HCT116 (cell line): Measurements from ENCODE around the gene PKD2.

Experiments used
- CBX3 ChIP-seq: IDR thresholded peaks from 2 replicates; pipeline ENCODE4 v1.6.1; 2012; ENCODE audit warnings: low read depth
- CEBPB ChIP-seq: IDR thresholded peaks from 2 replicates; pipeline ENCODE4 v1.6.1; 2012; ENCODE audit warnings: low read depth
- EZH2 ChIP-seq: fragments of 200-600 bp; sonication (generic); IDR thresholded peaks from 2 replicates; pipeline ENCODE4 v1.6.1; 2017; ENCODE audit warnings: antibody characterized with exemption, mixed run types
- FOSL1 ChIP-seq: IDR thresholded peaks from 2 replicates; pipeline ENCODE4 v1.6.1; 2012; ENCODE audit warnings: low read depth
- JUND ChIP-seq: IDR thresholded peaks from 2 replicates; pipeline ENCODE4 v1.6.1; 2012
- POLR2A ChIP-seq: IDR thresholded peaks from 2 replicates; pipeline ENCODE4 v1.7.0; 2011; ENCODE audit warnings: borderline replicate concordance; ENCODE audit not compliant: insufficient read depth, insufficient read length; ENCODE audit errors: extremely low read depth
- POLR2AphosphoS5 ChIP-seq: IDR thresholded peaks from 2 replicates; pipeline ENCODE4 v1.6.1; 2011; ENCODE audit warnings: mild to moderate bottlenecking, low read depth, low read length, moderate library complexity
- RAD21 ChIP-seq: IDR thresholded peaks from 2 replicates; pipeline ENCODE4 v1.6.1; 2012; ENCODE audit warnings: low read depth, mild to moderate bottlenecking
- SRF ChIP-seq: IDR thresholded peaks from 2 replicates; pipeline ENCODE4 v1.6.1; 2012; ENCODE audit warnings: low read depth
- TCF7L2 ChIP-seq: IDR thresholded peaks from 2 replicates; pipeline ENCODE4 v1.7.0; 2011; ENCODE audit warnings: borderline replicate concordance, inconsistent platforms; ENCODE audit not compliant: insufficient read depth, insufficient read length; ENCODE audit errors: extremely low read depth
- YY1 ChIP-seq: IDR thresholded peaks from 2 replicates; pipeline ENCODE4 v1.6.1; 2011; ENCODE audit warnings: low read length, low read depth, moderate library complexity, mild to moderate bottlenecking; ENCODE audit not compliant: insufficient replicate concordance; ENCODE audit errors: extremely low read depth
- ZFX ChIP-seq: fragments of 450-650 bp; IDR thresholded peaks from 2 replicates; pipeline ENCODE4 v1.6.1; 2017
- TF ChIP-seq, protein P1 (sequence below), 3 experiments: fragments of 200-600 bp in 1 of 3; sonication (generic) in 1 of 3; IDR thresholded peaks in 2 of 3; conservative IDR thresholded peaks in 1 of 3; 2 replicates each; pipeline ENCODE4 v1.5.1; 2012 to 2017; ENCODE audit warnings: low read depth in 2 of 3, low read length in 2 of 3, antibody characterized with exemption in 1 of 3, borderline replicate concordance in 1 of 3, control low read depth in 1 of 3, mild to moderate bottlenecking in 1 of 3, mixed read lengths in 1 of 3, mixed run types in 1 of 3, moderate library complexity in 1 of 3; ENCODE audit not compliant: insufficient read depth in 1 of 3
- TF ChIP-seq, protein P2 (sequence below): IDR thresholded peaks from 2 replicates; pipeline ENCODE4 v1.6.1; 2012; ENCODE audit warnings: low read depth

DNA sequence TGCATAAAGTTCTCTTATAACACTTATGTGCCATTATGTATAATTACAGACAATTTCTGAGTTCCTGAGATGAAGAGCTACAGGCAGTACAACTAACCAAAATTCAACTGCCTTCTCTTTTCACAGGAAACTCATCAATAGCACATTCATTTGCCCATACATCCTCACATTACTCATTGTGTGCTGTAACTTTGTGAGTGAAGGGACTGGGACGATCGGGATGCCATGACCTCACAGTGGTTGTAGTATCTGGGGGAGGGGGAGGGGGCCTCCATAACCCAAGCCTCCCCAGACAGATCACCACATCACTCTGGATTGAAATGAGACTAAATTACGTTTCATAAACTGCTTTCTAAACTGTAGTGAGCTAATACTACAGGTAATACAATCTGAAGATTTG lies 90.3 kb downstream of the PKD2 start:
- TF ChIP-seq, protein P1, sequence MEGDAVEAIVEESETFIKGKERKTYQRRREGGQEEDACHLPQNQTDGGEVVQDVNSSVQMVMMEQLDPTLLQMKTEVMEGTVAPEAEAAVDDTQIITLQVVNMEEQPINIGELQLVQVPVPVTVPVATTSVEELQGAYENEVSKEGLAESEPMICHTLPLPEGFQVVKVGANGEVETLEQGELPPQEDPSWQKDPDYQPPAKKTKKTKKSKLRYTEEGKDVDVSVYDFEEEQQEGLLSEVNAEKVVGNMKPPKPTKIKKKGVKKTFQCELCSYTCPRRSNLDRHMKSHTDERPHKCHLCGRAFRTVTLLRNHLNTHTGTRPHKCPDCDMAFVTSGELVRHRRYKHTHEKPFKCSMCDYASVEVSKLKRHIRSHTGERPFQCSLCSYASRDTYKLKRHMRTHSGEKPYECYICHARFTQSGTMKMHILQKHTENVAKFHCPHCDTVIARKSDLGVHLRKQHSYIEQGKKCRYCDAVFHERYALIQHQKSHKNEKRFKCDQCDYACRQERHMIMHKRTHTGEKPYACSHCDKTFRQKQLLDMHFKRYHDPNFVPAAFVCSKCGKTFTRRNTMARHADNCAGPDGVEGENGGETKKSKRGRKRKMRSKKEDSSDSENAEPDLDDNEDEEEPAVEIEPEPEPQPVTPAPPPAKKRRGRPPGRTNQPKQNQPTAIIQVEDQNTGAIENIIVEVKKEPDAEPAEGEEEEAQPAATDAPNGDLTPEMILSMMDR (IDR thresholded peaks at IDR 0.05 in 2 of 3, conservative IDR thresholded peaks at IDR 0.05 in 1 of 3; ENCODE audit: borderline replicate concordance in 1 of 3, insufficient read depth in 1 of 3, low read depth in 2 of 3, low read length in 2 of 3): no peak
- TF ChIP-seq POLR2A (no peak), ZFX (no peak), CEBPB (no peak), EZH2 (no peak), SRF (no peak), YY1 (no peak), TCF7L2 (no peak), CBX3 (no peak), RAD21 (no peak), JUND (no peak), POLR2AphosphoS5 (no peak), FOSL1 (no peak)
- TF ChIP-seq, protein P2, sequence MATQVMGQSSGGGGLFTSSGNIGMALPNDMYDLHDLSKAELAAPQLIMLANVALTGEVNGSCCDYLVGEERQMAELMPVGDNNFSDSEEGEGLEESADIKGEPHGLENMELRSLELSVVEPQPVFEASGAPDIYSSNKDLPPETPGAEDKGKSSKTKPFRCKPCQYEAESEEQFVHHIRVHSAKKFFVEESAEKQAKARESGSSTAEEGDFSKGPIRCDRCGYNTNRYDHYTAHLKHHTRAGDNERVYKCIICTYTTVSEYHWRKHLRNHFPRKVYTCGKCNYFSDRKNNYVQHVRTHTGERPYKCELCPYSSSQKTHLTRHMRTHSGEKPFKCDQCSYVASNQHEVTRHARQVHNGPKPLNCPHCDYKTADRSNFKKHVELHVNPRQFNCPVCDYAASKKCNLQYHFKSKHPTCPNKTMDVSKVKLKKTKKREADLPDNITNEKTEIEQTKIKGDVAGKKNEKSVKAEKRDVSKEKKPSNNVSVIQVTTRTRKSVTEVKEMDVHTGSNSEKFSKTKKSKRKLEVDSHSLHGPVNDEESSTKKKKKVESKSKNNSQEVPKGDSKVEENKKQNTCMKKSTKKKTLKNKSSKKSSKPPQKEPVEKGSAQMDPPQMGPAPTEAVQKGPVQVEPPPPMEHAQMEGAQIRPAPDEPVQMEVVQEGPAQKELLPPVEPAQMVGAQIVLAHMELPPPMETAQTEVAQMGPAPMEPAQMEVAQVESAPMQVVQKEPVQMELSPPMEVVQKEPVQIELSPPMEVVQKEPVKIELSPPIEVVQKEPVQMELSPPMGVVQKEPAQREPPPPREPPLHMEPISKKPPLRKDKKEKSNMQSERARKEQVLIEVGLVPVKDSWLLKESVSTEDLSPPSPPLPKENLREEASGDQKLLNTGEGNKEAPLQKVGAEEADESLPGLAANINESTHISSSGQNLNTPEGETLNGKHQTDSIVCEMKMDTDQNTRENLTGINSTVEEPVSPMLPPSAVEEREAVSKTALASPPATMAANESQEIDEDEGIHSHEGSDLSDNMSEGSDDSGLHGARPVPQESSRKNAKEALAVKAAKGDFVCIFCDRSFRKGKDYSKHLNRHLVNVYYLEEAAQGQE: no peak
